Esophagus (tissue), 2 donors: ENCODE results near the gene TSHZ2. TPM values are rescaled to one million over a fixed set of nuclear protein-coding genes. Genes with fewer than 3 reads are reported as not detected.
"Not testable (repeated sequence)": the region's sequence is repeated elsewhere in the genome, so short reads cannot be mapped to it uniquely, and the experiment has no call there.

Source experiments
- H3K27ac ChIP-seq, 2 donors: one replicate each; pipeline ENCODE4 v1.5.1; 2013; ENCODE audit warnings: low read depth in 2 of 2, mild to moderate bottlenecking in 2 of 2, inconsistent platforms in 1 of 2, low read length in 1 of 2, moderate library complexity in 1 of 2
- H3K27me3 ChIP-seq, 2 donors: one replicate each; pipeline ENCODE4 v1.6.1; 2013; ENCODE audit warnings: low read length in 2 of 2, control low read depth in 1 of 2, mild to moderate bottlenecking in 1 of 2; ENCODE audit not compliant: insufficient read depth in 2 of 2, control insufficient read depth in 1 of 2
- H3K36me3 ChIP-seq, 2 donors: one replicate each; pipeline ENCODE4 v1.6.1; 2013; ENCODE audit warnings: low read length in 1 of 2; ENCODE audit not compliant: control insufficient read depth in 2 of 2, insufficient read depth in 2 of 2
- H3K4me1 ChIP-seq, 2 donors: one replicate each; pipeline ENCODE4 v1.6.1; 2013; ENCODE audit warnings: low read length in 1 of 2; ENCODE audit not compliant: control insufficient read depth in 2 of 2, insufficient read depth in 2 of 2
- H3K4me3 ChIP-seq, 2 donors: one replicate each; pipeline ENCODE4 v1.5.1; 2013; ENCODE audit warnings: low read length in 2 of 2, mild to moderate bottlenecking in 2 of 2, low read depth in 1 of 2, moderate library complexity in 1 of 2
- H3K9me3 ChIP-seq, 2 donors: one replicate each; pipeline ENCODE4 v1.6.1; 2013; ENCODE audit warnings: mild to moderate bottlenecking in 2 of 2, low read depth in 1 of 2, low read length in 1 of 2, moderate library complexity in 1 of 2; ENCODE audit not compliant: control insufficient read depth in 2 of 2, insufficient read depth in 1 of 2
- WGBS, 2 donors: extraction: QIAGEN DNeasy Blood & Tissue Kit; methylation state at CpG; one replicate each; pipeline ENCODE4 v1.1.7; 2013; 5-methylcytosine and 5-hydroxymethylcytosine counted together
- polyA plus RNA-seq, 2 donors: library from polyadenylated mRNA; stranded (reverse); fragments of 200-250 nt; gene quantifications; one replicate each; pipeline ENCODE4 v1.2.3, GENCODE V29; 2013
- donor health status: healthy with polysubstance abuse.
- donor health status: Bipolar disorder and iron deficiency.

TSHZ2 gene
- polyA plus RNA-seq, 2 donors = 4.6 to 11.7 TPM

- Histone ChIP-seq H3K27ac (no peak overlapping the region), H3K9me3 (no peaks in the 10 kb centered on the region), H3K4me1 (no peaks in the 10 kb centered on the region), H3K27me3 (no peaks in the 10 kb centered on the region), H3K4me3 (no peak overlapping the region), H3K36me3 (no peaks in the 10 kb centered on the region)
- WGBS, 2 donors = 86 to 87% methylated on average over 7 of the region's 7 CpGs
Measured at GRCh38 chr20:53534037-53534436, 561.9 kb downstream of the TSHZ2 start.

- no peaks in the 10 kb centered on the region for H3K36me3 ChIP-seq
- H3K9me3 ChIP-seq = no peaks in the 10 kb centered on the region
- H3K27me3 ChIP-seq = no peaks in the 10 kb centered on the region
- 74 to 84% methylated on average over 4 of the region's 4 CpGs for WGBS, 2 donors
- no peak overlapping the region for H3K27ac ChIP-seq
- H3K4me3 ChIP-seq = no peak overlapping the region
- H3K4me1 ChIP-seq = no peaks in the 10 kb centered on the region
Measured at GRCh38 chr20:53535878-53536277, 563.7 kb downstream of the TSHZ2 start.

GRCh38 chr20:53536382-53536781, 564.2 kb downstream of the TSHZ2 start:
- H3K9me3 ChIP-seq, H3K36me3 ChIP-seq, H3K4me3 ChIP-seq, H3K27me3 ChIP-seq, H3K4me1 ChIP-seq, H3K27ac ChIP-seq: not testable (repeated sequence)
- WGBS, 2 donors = 78 to 79% methylated on average over 3 of the region's 3 CpGs

- Histone ChIP-seq H3K4me1 (no peaks in the 10 kb centered on the region), H3K27ac (no peak overlapping the region), H3K9me3 (no peaks in the 10 kb centered on the region), H3K36me3 (no peaks in the 10 kb centered on the region), H3K27me3 (no peaks in the 10 kb centered on the region), H3K4me3 (no peak overlapping the region)
- WGBS, 2 donors = 54 to 56% methylated on average over 4 of the region's 4 CpGs
Measured at GRCh38 chr20:53539516-53539915, 567.4 kb downstream of the TSHZ2 start.
